ENCODE measurements around the gene ZCCHC10.

Gene ZCCHC10

GRCh38 chr5:132949136-132949535 is 77.2 kb downstream of the ZCCHC10 start:
- no peaks in the 10 kb centered on the region for H3K9me3 ChIP-seq (ENCODE audit: control insufficient read depth, insufficient read depth, low read length)
- no peaks in the 10 kb centered on the region; the same call in 1 of the 2 replicates for H3K36me3 ChIP-seq (ENCODE audit: insufficient read depth, low read length)
- no peak overlapping the region for H3K9ac ChIP-seq (ENCODE audit: low read depth, low read length)
- no peaks in the 10 kb centered on the region; the same call in 1 of the 2 replicates for H3K4me1 ChIP-seq (ENCODE audit: insufficient read depth, low read length)

- Histone ChIP-seq H3K4me1 (ENCODE audit: insufficient read depth, low read length) (no peaks in the 10 kb centered on the region), H3K9me3 (ENCODE audit: control insufficient read depth, insufficient read depth, low read length) (no peaks in the 10 kb centered on the region), H3K9ac (ENCODE audit: low read depth, low read length) (no peak overlapping the region), H3K36me3 (ENCODE audit: insufficient read depth, low read length) (no peaks in the 10 kb centered on the region)
Measured at GRCh38 chr5:132947671-132948070, 78.7 kb downstream of the ZCCHC10 start.

Measured in ES-I3 (cell line).